IMR-90 (cell line): ENCODE results near the gene FAM13B. TPM values are rescaled to one million over a fixed set of nuclear protein-coding genes. Genes with fewer than 3 reads are reported as not detected.
A peak's percentile ranks its signal among the peaks of the same experiment; 100 is the strongest.

Experiments used
- ATAC-seq: fragments of 200-7000 bp; cut with Tn5 transposase; 2 replicates; pipeline ENCODE4 v1.9.1; 2020; ENCODE audit warnings: low read depth, mild to moderate bottlenecking, moderate library complexity
- BruUV-seq: library from RNA; stranded (reverse); fragments of 400-500 nt; replicated peaks from 2 replicates; lab custom pipeline; 2021; lab: Mats Ljungman, UMichigan
- CTCF ChIA-PET: fragments of 300-600 bp; formaldehyde crosslinking; extraction: SDS; loops from one replicate; lab custom pipeline; 2021; ENCODE audit warnings: antibody characterized with exemption; lab: Yijun Ruan, JAX
- POLR2A ChIA-PET: fragments of 300-600 bp; sonication (Branson Sonifier 250); formaldehyde crosslinking; loops from one replicate; lab custom pipeline; 2022; ENCODE audit warnings: antibody characterized with exemption; ENCODE audit not compliant: unreplicated experiment; lab: Charles Lee
- DNase-seq: peaks from one replicate; pipeline ENCODE4 v3.0.0; 2013
- H2AFZ ChIP-seq: replicated peaks from 2 replicates; pipeline ENCODE3; 2013; ENCODE audit warnings: low read length, mild to moderate bottlenecking; ENCODE audit not compliant: poor library complexity
- H2AK5ac ChIP-seq: 2 replicates; pipeline ENCODE4 v1.6.1; 2013; ENCODE audit warnings: low read depth, low read length, inconsistent platforms
- H2AK9ac ChIP-seq: replicated peaks from 2 replicates; pipeline ENCODE3; 2013; ENCODE audit warnings: mild to moderate bottlenecking, low read depth, low read length, moderate library complexity; ENCODE audit not compliant: poor library complexity
- H2BK120ac ChIP-seq: 2 replicates; pipeline ENCODE4 v1.6.1; 2013; ENCODE audit warnings: low read depth, low read length, inconsistent platforms
- H2BK15ac ChIP-seq: 3 replicates; pipeline ENCODE4 v1.6.1; 2013; ENCODE audit warnings: low read depth, low read length, inconsistent platforms
- H2BK20ac ChIP-seq: 2 replicates; pipeline ENCODE4 v1.6.1; 2013; ENCODE audit warnings: low read depth, mild to moderate bottlenecking, inconsistent platforms, low read length, moderate library complexity
- H2BK5ac ChIP-seq: 2 replicates; pipeline ENCODE4 v1.6.1; 2013; ENCODE audit warnings: mild to moderate bottlenecking, low read depth, low read length, inconsistent platforms; ENCODE audit not compliant: poor library complexity, severe bottlenecking
- H3K14ac ChIP-seq: replicated peaks from 2 replicates; pipeline ENCODE4 v1.6.1; 2013; ENCODE audit warnings: low read depth, low read length, inconsistent platforms
- H3K18ac ChIP-seq: 2 replicates; pipeline ENCODE4 v1.6.1; 2013; ENCODE audit warnings: low read depth, low read length, control low read depth
- H3K23ac ChIP-seq: 2 replicates; pipeline ENCODE4 v1.6.1; 2013; ENCODE audit warnings: low read depth, low read length, inconsistent platforms
- H3K27ac ChIP-seq: 2 replicates; pipeline ENCODE4 v1.5.1; 2013; ENCODE audit warnings: mild to moderate bottlenecking, control low read depth, low read length; ENCODE audit not compliant: insufficient read depth
- H3K27me3 ChIP-seq: 2 replicates; pipeline ENCODE4 v1.6.1; 2013; ENCODE audit warnings: low read length; ENCODE audit not compliant: control insufficient read depth, insufficient read depth
- H3K36me3 ChIP-seq: 2 replicates; pipeline ENCODE4 v1.6.1; 2013; ENCODE audit warnings: low read length, mixed read lengths; ENCODE audit not compliant: control insufficient read depth, insufficient read depth
- H3K4ac ChIP-seq: 2 replicates; pipeline ENCODE4 v1.6.1; 2013; ENCODE audit warnings: low read depth, low read length, inconsistent platforms
- H3K4me1 ChIP-seq: 2 replicates; pipeline ENCODE4 v1.6.1; 2013; ENCODE audit warnings: low read length, mixed read lengths; ENCODE audit not compliant: control insufficient read depth, insufficient read depth
- H3K4me2 ChIP-seq: 2 replicates; pipeline ENCODE4 v1.6.1; 2013; ENCODE audit warnings: low read depth, mild to moderate bottlenecking, control low read depth, low read length, moderate library complexity
- H3K4me3 ChIP-seq: 2 replicates; pipeline ENCODE4 v1.5.1; 2013; ENCODE audit warnings: low read depth, mild to moderate bottlenecking, control low read depth, low read length, moderate library complexity; ENCODE audit not compliant: insufficient read depth
- H3K56ac ChIP-seq: 2 replicates; pipeline ENCODE4 v1.6.1; 2013; ENCODE audit warnings: low read length, inconsistent platforms; ENCODE audit not compliant: insufficient read depth; ENCODE audit errors: extremely low read depth
- H3K79me1 ChIP-seq, 2 experiments: 2 replicates each; pipeline ENCODE4 v1.6.1; 2013; ENCODE audit warnings: low read length in 2 of 2, inconsistent platforms in 1 of 2, low read depth in 1 of 2
- H3K9ac ChIP-seq: 2 replicates; pipeline ENCODE4 v1.6.1; 2013; ENCODE audit warnings: low read depth, low read length, control low read depth
- H3K9me1 ChIP-seq: 2 replicates; pipeline ENCODE4 v1.6.1; 2013; ENCODE audit warnings: low read length, inconsistent platforms; ENCODE audit not compliant: insufficient read depth
- H3K9me3 ChIP-seq: 2 replicates; pipeline ENCODE4 v1.6.1; 2013; ENCODE audit warnings: low read length; ENCODE audit not compliant: control insufficient read depth, insufficient read depth
- H4K20me1 ChIP-seq: 2 replicates; pipeline ENCODE4 v1.6.1; 2013; ENCODE audit warnings: low read length, inconsistent platforms; ENCODE audit not compliant: insufficient read depth
- H4K5ac ChIP-seq: 2 replicates; pipeline ENCODE4 v1.6.1; 2013; ENCODE audit warnings: mild to moderate bottlenecking, low read depth, low read length, control low read depth
- H4K8ac ChIP-seq, 2 experiments: 2 replicates each; pipeline ENCODE4 v1.6.1; 2013; ENCODE audit warnings: low read depth in 2 of 2, low read length in 2 of 2, control low read depth in 1 of 2, inconsistent platforms in 1 of 2
- H4K91ac ChIP-seq: 2 replicates; pipeline ENCODE4 v1.6.1; 2013; ENCODE audit warnings: low read depth, low read length, inconsistent platforms; ENCODE audit not compliant: insufficient read depth
- CEBPB ChIP-seq: IDR thresholded peaks from 2 replicates; pipeline ENCODE4 v1.6.1; 2012; ENCODE audit warnings: low read depth, low read length, improper control_type of control experiment
- CHD1 ChIP-seq: IDR thresholded peaks from 2 replicates; pipeline ENCODE4 v1.6.1; 2012; ENCODE audit warnings: low read depth, low read length, improper control_type of control experiment
- CTCF ChIP-seq: conservative IDR thresholded peaks from 2 replicates; pipeline ENCODE4 v1.5.1; 2012; ENCODE audit warnings: mild to moderate bottlenecking, low read depth, low read length, improper control_type of control experiment
- FOS ChIP-seq: fragments of 150-350 bp; IDR thresholded peaks from 2 replicates; pipeline ENCODE4 v1.6.1; 2016; ENCODE audit warnings: low read depth, low read length
- MAFK ChIP-seq: IDR thresholded peaks from 2 replicates; pipeline ENCODE4 v1.6.1; 2012; ENCODE audit warnings: low read depth, low read length, improper control_type of control experiment
- MAZ ChIP-seq: IDR thresholded peaks from 2 replicates; pipeline ENCODE4 v1.6.1; 2012; ENCODE audit warnings: low read depth, mild to moderate bottlenecking, low read length, improper control_type of control experiment, moderate library complexity, borderline replicate concordance
- MXI1 ChIP-seq: IDR thresholded peaks from 2 replicates; pipeline ENCODE4 v1.6.1; 2012; ENCODE audit warnings: low read depth, mild to moderate bottlenecking, low read length, moderate library complexity, borderline replicate concordance
- NFE2L2 ChIP-seq: fragments of 150-350 bp; IDR thresholded peaks from 2 replicates; pipeline ENCODE4 v1.6.1; 2016; ENCODE audit warnings: low read depth, mild to moderate bottlenecking, low read length
- RCOR1 ChIP-seq: IDR thresholded peaks from 2 replicates; pipeline ENCODE4 v1.6.1; 2012; ENCODE audit warnings: mild to moderate bottlenecking, low read length, improper control_type of control experiment; ENCODE audit not compliant: insufficient replicate concordance
- SMC3 ChIP-seq: fragments of 150-350 bp; IDR thresholded peaks from 2 replicates; pipeline ENCODE4 v1.6.1; 2016; ENCODE audit warnings: low read depth, mild to moderate bottlenecking, antibody characterized with exemption, low read length, moderate library complexity
- USF2 ChIP-seq: fragments of 150-350 bp; IDR thresholded peaks from 2 replicates; pipeline ENCODE4 v1.6.1; 2017; ENCODE audit warnings: mild to moderate bottlenecking, antibody characterized with exemption, low read length, low read depth
- WGBS, 2 experiments: methylation state at CpG; one replicate each; pipeline versions ENCODE4 v1.1.5 to v1.1.7; 2013; ENCODE audit warnings: missing lambda C conversion rate in 2 of 2; ENCODE audit not compliant: insufficient read length in 1 of 2; ENCODE audit errors: extremely low coverage in 2 of 2; 5-methylcytosine and 5-hydroxymethylcytosine counted together
- dilution Hi-C: fragments of 300-500 bp; cut with HindIII; formaldehyde crosslinking; loops from one replicate; pipeline ENCODE4 v1.14.3; 2018; ENCODE audit warnings: low sequenced_read_pairs; ENCODE audit not compliant: unreplicated experiment
- in situ Hi-C: fragments of 300-500 bp; cut with MboI; formaldehyde crosslinking; loops from 3 replicates; pipeline ENCODE4 v1.14.3; 2019; ENCODE audit warnings: low sequenced_read_pairs, inconsistent platforms, mixed read lengths
- intact Hi-C: fragments of 100-400 bp; cut with micrococcal nuclease; formaldehyde crosslinking; loops from 2 replicates; pipeline ENCODE4 v1.10.0; 2022
- polyA plus RNA-seq, 3 experiments: library from polyadenylated mRNA; depleted of rRNA; stranded (reverse); fragments of >200 nt; gene quantifications; 2 replicates each; pipeline ENCODE4 v1.2.3, GENCODE V29; 2012; ENCODE audit warnings: low replicate concordance in 1 of 3
- total RNA-seq: library from RNA; depleted of rRNA; stranded (reverse); fragments of >200 nt; gene quantifications from 2 replicates; pipeline ENCODE4 v1.2.3, GENCODE V29; 2012
- TF ChIP-seq, protein P1 (sequence below): fragments of 150-350 bp; IDR thresholded peaks from 2 replicates; pipeline ENCODE4 v1.6.1; 2016; ENCODE audit warnings: low read depth, mild to moderate bottlenecking, low read length, moderate library complexity, borderline replicate concordance

The FAM13B gene
- total and polyA plus RNA-seq, 2 of the 4 experiments (the other 2 are of a cell fraction) = 14.6 to 15.1 TPM

GRCh38 chr5:137932800-137933199 is 100.1 kb downstream of the FAM13B start:
- Histone ChIP-seq H4K91ac (no peak overlapping the region), H3K27me3 (no peaks in the 10 kb centered on the region), H3K4me1 (peaks cover 1% of the 10 kb centered on the region), H3K23ac (no peak overlapping the region), H2AFZ (no peak overlapping the region), H3K9me1 (0 out of 2 replicates have a peak, but pooled peaks cover 3% of the 10 kb centered on the region), H3K9me3 (no peaks in the 10 kb centered on the region), H2AK5ac (no peak overlapping the region), H3K18ac (no peak overlapping the region), H3K9ac (no peak overlapping the region), H2BK5ac (no peak overlapping the region), H4K5ac (no peak overlapping the region), H4K20me1 (0 out of 2 replicates have a peak, but pooled peaks cover 5% of the 10 kb centered on the region), H3K36me3 (peaks cover 5% of the 10 kb centered on the region), H4K8ac (no peak overlapping the region), H2BK20ac (no peak overlapping the region), H2BK15ac (no peak overlapping the region), H3K79me1 (no peaks in the 10 kb centered on the region; a peak in 1 of 4 replicates), H3K27ac (no peak overlapping the region), H3K4me3 (no peak overlapping the region), H2BK120ac (no peak overlapping the region), H3K4me2 (peak overlapping the region; percentile 39; the same call in 1 of the 2 replicates), H3K4ac (no peak overlapping the region), H2AK9ac (no peak overlapping the region), H3K56ac (no peak overlapping the region), H3K14ac (no peak overlapping the region)
- in situ Hi-C loops (no loop called here), intact Hi-C loops (no loop called here), dilution Hi-C loops (no loop called here)
- CTCF ChIA-PET = interaction anchor here (0.6 to 0.9 kb wide), 2 partner anchors 14 to 97 kb away, joined by 3 to 4 read pairs; no protein-coding TSS in a partner anchor
- POLR2A ChIA-PET = no interaction called here
- DNase-seq (no peak), ATAC-seq (peak; percentile 11; the same call in 1 of the 2 replicates)
- TF ChIP-seq MXI1 = no peak
- TF ChIP-seq FOS = no peak
- no peak for TF ChIP-seq RCOR1
- TF ChIP-seq MAZ = no peak
- TF ChIP-seq CTCF = no peak
- no peak for TF ChIP-seq USF2
- TF ChIP-seq MAFK = no peak
- TF ChIP-seq, protein P1, sequence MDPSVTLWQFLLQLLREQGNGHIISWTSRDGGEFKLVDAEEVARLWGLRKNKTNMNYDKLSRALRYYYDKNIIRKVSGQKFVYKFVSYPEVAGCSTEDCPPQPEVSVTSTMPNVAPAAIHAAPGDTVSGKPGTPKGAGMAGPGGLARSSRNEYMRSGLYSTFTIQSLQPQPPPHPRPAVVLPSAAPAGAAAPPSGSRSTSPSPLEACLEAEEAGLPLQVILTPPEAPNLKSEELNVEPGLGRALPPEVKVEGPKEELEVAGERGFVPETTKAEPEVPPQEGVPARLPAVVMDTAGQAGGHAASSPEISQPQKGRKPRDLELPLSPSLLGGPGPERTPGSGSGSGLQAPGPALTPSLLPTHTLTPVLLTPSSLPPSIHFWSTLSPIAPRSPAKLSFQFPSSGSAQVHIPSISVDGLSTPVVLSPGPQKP = no peak
- TF ChIP-seq SMC3 = no peak
- no peak for TF ChIP-seq CHD1
- TF ChIP-seq CEBPB = no peak
- TF ChIP-seq NFE2L2 = no peak
- no CpG with 5 or more reads among the region's 3 CpGs for WGBS, 2 experiments
- BruUV-seq = no TSS peak
